Peyer's patch (tissue), 4 donors: ENCODE data around the gene TAPBPL. TPM values are rescaled to one million over a fixed set of nuclear protein-coding genes. Genes with fewer than 3 reads are reported as not detected.

Experiments used
- DNase-seq, 3 donors: peaks; one replicate each; pipeline ENCODE4 v3.0.0-alpha.2; 2017 to 2019
- H3K27ac ChIP-seq, 4 donors: fragments of 200-600 bp; sonication (generic); one replicate each; pipeline ENCODE4 v1.5.1; 2016 to 2019
- H3K27me3 ChIP-seq, 2 donors: fragments of 200-600 bp; sonication (generic); one replicate each; pipeline ENCODE4 v1.5.1; 2019
- H3K36me3 ChIP-seq, 3 donors: fragments of 200-600 bp; sonication (generic); one replicate each; pipeline ENCODE4 v1.5.1; 2016 to 2019
- H3K4me1 ChIP-seq, 4 donors: fragments of 200-600 bp; sonication (generic); one replicate each; pipeline ENCODE4 v1.5.1; 2016 to 2019
- H3K4me3 ChIP-seq, 4 donors: fragments of 200-600 bp; sonication (generic); 1 replicate in 3 of 4; 2 replicates in 1 of 4; pipeline ENCODE4 v1.5.1; 2016 to 2019; ENCODE audit warnings: mild to moderate bottlenecking in 1 of 4
- H3K9me3 ChIP-seq, 4 donors: fragments of 200-600 bp; sonication (generic); one replicate each; pipeline ENCODE4 v1.5.1; 2016 to 2019; ENCODE audit warnings: mild to moderate bottlenecking in 1 of 4
- POLR2A ChIP-seq, 2 donors: fragments of 450-650 bp; IDR thresholded peaks; one replicate each; pipeline ENCODE4 v1.5.1; 2017; ENCODE audit warnings: antibody characterized with exemption in 2 of 2, mild to moderate bottlenecking in 2 of 2, moderate library complexity in 2 of 2
- total RNA-seq, 4 donors: library from RNA; depleted of rRNA; stranded (reverse); fragments of >200 nt; gene quantifications; one replicate each; pipeline ENCODE4 v1.1.0, GENCODE V29; 2016
- TF ChIP-seq, protein P1 (sequence below), 6 experiments: fragments of 450-650 bp in 4 of 6; fragments of 200-600 bp in 2 of 6; sonication (generic) in 1 of 6; IDR thresholded peaks; one replicate each; pipeline ENCODE4 v1.5.1; 2017 to 2019; ENCODE audit warnings: antibody characterized with exemption in 6 of 6, mild to moderate bottlenecking in 3 of 6, moderate library complexity in 1 of 6

TAPBPL gene
- total RNA-seq, 4 donors from 2014 or later = 44.6 to 124 (median 95.5) TPM

DNA sequence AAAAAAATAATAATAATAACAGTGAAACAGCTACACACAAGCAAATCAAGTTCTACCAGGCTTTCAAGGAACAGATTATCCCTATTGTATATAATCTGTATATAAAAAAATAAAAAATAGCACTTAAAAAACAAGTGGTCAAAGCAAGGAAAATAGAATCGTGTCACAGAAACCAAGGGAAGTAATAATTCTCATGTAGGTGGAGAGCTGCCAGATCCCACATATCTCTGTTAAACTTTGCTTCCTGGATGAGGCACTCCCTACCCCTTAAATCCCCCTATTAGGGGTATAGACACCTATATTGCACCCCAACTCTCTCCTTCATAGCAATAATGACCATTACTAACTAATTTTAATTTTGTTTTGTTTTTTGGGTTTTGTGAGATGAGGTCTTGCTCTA is 11.5 kb upstream of the TAPBPL start:
- Histone ChIP-seq H3K9me3 (no peaks in the 10 kb centered on the region), H3K27me3 (no peaks in the 10 kb centered on the region), H3K4me3 (no peak overlapping the region), H3K27ac (no peak overlapping the region), H3K36me3 (peaks cover 0 to 6% (median 0%) of the 10 kb centered on the region in 3 donors), H3K4me1 (peaks cover 0 to 2% (median 0%) of the 10 kb centered on the region in 4 donors)
- no peak for TF ChIP-seq POLR2A (IDR thresholded peaks at IDR 0.05)
- TF ChIP-seq, protein P1, sequence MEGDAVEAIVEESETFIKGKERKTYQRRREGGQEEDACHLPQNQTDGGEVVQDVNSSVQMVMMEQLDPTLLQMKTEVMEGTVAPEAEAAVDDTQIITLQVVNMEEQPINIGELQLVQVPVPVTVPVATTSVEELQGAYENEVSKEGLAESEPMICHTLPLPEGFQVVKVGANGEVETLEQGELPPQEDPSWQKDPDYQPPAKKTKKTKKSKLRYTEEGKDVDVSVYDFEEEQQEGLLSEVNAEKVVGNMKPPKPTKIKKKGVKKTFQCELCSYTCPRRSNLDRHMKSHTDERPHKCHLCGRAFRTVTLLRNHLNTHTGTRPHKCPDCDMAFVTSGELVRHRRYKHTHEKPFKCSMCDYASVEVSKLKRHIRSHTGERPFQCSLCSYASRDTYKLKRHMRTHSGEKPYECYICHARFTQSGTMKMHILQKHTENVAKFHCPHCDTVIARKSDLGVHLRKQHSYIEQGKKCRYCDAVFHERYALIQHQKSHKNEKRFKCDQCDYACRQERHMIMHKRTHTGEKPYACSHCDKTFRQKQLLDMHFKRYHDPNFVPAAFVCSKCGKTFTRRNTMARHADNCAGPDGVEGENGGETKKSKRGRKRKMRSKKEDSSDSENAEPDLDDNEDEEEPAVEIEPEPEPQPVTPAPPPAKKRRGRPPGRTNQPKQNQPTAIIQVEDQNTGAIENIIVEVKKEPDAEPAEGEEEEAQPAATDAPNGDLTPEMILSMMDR (IDR thresholded peaks at IDR 0.05) = no peak
- no peak for DNase-seq

DNA sequence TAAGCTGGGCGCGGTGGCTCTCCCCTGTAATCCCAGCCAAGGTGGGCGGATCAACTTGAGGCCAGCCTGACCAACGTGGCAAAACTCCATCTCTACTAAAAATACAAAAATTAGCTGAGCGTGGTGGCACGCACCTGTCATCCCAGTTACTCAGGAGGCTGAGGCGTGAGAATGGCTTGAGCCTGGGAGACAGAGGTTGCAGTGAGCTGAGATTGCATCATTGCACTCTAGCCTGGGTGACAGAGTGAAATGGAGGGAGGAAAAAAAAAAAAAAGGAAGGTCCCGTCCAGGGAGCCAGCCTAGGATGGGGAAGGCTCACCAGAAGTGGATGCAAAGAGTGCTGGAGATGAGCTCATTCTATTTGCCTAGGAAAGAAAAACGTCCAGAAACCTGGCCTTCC is 9.0 kb upstream of the TAPBPL start:
- H3K27ac ChIP-seq = peak overlapping the region in 2 of 4 donors; percentile 69 to 92
- peaks cover 0 to 23% (median 0%) of the 10 kb centered on the region in 3 donors for H3K36me3 ChIP-seq
- TF ChIP-seq, protein P1 (IDR thresholded peaks at IDR 0.05) = no peak
- no peak for TF ChIP-seq POLR2A (IDR thresholded peaks at IDR 0.05)

DNA sequence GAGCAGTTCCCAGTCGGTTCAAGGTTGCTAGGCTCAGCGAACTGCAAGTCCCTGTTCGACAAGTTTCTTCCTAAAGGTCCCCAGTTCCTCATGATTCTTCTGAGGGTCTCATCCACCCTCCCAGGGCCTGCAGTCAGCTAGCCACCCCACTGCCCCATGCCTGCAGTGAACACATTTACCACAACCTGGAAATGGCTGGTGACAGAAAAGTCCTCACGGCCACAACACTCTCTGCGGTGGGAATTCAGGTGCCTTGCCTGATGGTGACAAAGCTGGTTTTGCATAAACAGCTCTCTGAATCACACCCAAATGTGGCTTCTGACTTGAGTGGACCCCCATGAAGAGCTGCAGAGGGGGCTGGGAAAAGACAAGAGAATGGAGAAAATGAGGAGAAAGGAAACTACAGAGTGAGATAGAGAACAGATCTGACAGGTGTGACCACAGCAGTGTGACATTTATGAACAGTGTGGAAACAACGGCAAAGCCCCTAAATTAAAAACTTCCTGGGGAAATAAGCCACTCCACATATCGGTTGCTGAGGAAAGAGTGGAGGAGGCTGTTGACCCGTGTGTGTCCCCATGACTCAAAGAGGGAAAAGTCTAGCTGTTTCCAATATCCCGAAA is 8.4 kb upstream of the TAPBPL start:
- Histone ChIP-seq H3K9me3 (no peaks in the 10 kb centered on the region), H3K4me3 (no peak overlapping the region), H3K4me1 (peaks cover 0 to 2% (median 0%) of the 10 kb centered on the region in 4 donors), H3K27me3 (no peaks in the 10 kb centered on the region), H3K27ac (peak overlapping the region in 3 of 4 donors; percentile 10 to 92 (median 69)), H3K36me3 (peaks cover 0 to 26% (median 0%) of the 10 kb centered on the region in 3 donors)
- TF ChIP-seq POLR2A (IDR thresholded peaks at IDR 0.05) = no peak
- TF ChIP-seq, protein P1 (IDR thresholded peaks at IDR 0.05) = no peak
- peak in 2 of 3 donors; percentile 69 to 73 for DNase-seq

More for the DNA sequence above, 9.0 kb upstream of the TAPBPL start:
- peak in 1 of 3 donors; percentile 38 for DNase-seq
- H3K4me3 ChIP-seq = no peak overlapping the region
- no peaks in the 10 kb centered on the region for H3K9me3 ChIP-seq
- no peaks in the 10 kb centered on the region for H3K27me3 ChIP-seq
- H3K4me1 ChIP-seq = peaks cover 0 to 2% (median 0%) of the 10 kb centered on the region in 4 donors

DNA sequence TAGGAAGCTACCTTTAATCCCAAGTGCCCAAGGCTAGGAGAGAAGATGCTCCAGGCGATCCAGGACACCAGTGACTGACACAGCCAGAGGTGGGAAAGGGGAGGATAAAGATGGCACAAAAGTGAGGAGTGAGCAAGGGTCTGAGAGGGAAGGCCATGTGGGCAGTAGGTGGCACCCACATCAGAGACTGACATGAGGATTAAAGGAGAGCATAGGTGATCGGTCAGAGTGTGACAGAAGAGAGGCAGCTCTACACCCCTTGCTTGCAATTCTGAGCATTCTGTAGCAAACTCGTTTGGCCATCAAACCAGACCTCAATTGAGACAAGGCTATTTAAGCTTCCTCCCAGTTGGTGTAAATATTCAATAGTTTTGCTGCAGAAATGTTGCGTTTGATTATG is 7.8 kb upstream of the TAPBPL start:
- H3K27ac ChIP-seq = peak overlapping the region in 3 of 4 donors; percentile 10 to 92 (median 69)
- peaks cover 0 to 26% (median 0%) of the 10 kb centered on the region in 3 donors for H3K36me3 ChIP-seq
- H3K27me3 ChIP-seq = no peaks in the 10 kb centered on the region
- peaks cover 0 to 2% (median 0%) of the 10 kb centered on the region in 4 donors for H3K4me1 ChIP-seq
- H3K9me3 ChIP-seq = no peaks in the 10 kb centered on the region
- peak overlapping the region in 1 of 4 donors; percentile 47 for H3K4me3 ChIP-seq
- TF ChIP-seq, protein P1 (IDR thresholded peaks at IDR 0.05) = no peak
- TF ChIP-seq POLR2A (IDR thresholded peaks at IDR 0.05) = no peak
- peak in 1 of 3 donors; percentile 28 for DNase-seq

DNA sequence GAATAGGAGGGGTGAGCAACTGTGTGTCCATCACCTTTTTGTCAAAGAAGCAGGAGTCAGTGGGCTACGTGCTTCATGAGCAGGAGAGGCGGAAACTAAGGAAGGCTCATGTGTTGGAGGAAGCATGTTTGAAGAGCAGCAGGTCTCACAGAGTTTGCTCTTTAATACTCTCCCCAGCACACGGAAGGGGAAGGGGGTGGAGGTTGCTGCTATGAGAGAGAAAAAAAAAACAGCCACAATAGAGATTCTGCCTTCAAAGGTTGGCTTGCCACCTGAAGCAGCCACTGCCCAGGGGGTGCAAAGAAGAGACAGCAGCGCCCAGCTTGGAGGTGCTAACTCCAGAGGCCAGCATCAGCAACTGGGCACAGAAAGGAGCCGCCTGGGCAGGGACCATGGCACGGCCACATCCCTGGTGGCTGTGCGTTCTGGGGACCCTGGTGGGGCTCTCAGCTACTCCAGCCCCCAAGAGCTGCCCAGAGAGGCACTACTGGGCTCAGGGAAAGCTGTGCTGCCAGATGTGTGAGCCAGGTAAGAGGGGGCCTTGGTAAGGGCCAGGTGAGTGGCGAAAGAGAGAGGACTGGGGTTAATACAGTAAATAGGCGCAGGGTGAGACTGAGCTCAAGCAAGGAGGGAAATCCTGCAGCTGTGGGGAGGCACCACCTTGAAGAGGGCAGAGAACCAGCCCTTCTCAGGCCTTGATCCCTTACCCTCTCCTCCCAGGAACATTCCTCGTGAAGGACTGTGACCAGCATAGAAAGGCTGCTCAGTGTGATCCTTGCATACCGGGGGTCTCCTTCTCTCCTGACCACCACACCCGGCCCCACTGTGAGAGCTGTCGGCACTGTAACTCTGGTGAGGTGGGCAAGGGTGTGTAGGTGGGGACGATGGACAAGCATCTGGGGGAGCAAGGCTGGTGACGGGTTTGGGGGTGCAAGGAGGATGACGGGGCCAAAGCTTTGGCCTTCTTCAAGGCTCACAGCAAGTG is 6.8 kb upstream of the TAPBPL start, which contains the start of gene CD27:
Gene CD27, plus strand, starts transcription at position 252 of the 985 bp plus-strand sequence. Its CDS starts 141 bp downstream, at position 393.
- peak within 1 kb of the TSS; percentile 35 to 62 (median 44) for H3K4me3 ChIP-seq
- TF ChIP-seq POLR2A (IDR thresholded peaks at IDR 0.05) = no peak
- TF ChIP-seq, protein P1 (IDR thresholded peaks at IDR 0.05) = no peak
- H3K27me3 ChIP-seq = no peaks in the 10 kb centered on the region
- peaks cover 0 to 26% (median 0%) of the 10 kb centered on the region in 3 donors for H3K36me3 ChIP-seq
- H3K9me3 ChIP-seq = no peaks in the 10 kb centered on the region
- DNase-seq = peak in 2 of 3 donors; percentile 55 to 60
- H3K27ac ChIP-seq = peak within 1 kb of the TSS; percentile 10 to 92 (median 52)
- peaks cover 0 to 3% (median 1%) of the 10 kb centered on the region in 4 donors for H3K4me1 ChIP-seq
